Stimulated activated CD8-positive, alpha-beta memory T cell treated with anti-CD3 and anti-CD28 coated beads, Interleukin-12 subunit alpha, Interleukin-12 subunit beta, amount 100 ng/mL, for 24 hours (primary cell): ENCODE results near the gene TAF9.
"Not testable (repeated sequence)": the region's sequence is repeated elsewhere in the genome, so short reads cannot be mapped to it uniquely, and the experiment has no call there.

ENCODE experiments used
- DNase-seq: peaks from one replicate; pipeline ENCODE4 v3.0.0-alpha.2; 2020; ENCODE audit errors: extremely low read depth

Gene TAF9

DNA sequence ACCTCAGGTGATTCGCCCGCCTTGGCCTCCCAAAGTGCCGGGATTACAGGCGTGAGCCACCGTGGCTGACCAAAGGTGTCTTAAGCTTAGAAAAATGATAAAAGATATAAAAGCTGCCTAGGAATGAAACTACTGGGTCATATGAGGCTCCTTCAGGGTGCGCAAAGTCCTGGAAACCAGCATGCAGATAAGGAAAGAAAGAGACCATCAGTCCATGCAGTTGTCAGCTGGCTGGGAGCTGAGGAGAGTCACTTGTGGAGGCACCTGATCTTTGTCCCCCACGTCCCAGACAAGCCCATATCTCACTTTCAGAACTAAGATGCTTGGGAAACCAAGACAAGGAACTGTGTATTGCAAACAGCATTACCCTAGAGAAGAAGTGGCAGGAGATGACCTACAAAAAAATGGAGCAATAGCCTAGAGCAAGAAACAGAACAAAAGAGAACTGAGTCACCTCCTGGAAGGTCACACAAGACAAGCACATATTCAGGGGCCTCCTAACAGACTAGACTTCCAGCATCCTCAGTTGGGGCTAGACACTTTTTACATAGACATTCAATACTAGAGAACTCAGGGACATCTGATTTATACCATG, 33.9 kb downstream of the TAF9 start:
- no peak for DNase-seq

DNA sequence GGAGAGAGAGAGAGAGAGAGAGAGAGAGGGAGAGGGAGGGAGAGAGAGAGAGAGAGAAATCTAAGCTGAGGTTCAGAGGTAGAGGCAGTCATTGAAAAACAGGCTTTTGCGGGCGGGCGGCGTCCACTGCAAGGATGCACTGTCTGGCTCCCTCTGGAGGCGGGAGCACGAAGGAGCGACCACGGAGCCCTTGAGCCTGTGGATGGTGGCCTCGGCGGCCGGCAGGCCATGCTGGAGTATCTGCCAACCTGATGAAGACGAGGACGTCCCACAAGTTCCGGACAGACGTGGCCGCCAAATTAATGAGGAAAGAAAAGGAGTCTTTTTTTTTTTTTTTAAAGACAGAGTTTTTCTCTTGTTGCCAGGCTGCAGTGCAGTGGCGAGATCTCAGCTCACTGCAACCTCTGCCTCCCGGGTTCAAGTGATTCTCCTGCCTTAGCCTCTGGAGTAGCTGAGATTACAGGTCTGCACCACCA, 34.5 kb downstream of the TAF9 start:
- DNase-seq: peak; percentile 23

DNA sequence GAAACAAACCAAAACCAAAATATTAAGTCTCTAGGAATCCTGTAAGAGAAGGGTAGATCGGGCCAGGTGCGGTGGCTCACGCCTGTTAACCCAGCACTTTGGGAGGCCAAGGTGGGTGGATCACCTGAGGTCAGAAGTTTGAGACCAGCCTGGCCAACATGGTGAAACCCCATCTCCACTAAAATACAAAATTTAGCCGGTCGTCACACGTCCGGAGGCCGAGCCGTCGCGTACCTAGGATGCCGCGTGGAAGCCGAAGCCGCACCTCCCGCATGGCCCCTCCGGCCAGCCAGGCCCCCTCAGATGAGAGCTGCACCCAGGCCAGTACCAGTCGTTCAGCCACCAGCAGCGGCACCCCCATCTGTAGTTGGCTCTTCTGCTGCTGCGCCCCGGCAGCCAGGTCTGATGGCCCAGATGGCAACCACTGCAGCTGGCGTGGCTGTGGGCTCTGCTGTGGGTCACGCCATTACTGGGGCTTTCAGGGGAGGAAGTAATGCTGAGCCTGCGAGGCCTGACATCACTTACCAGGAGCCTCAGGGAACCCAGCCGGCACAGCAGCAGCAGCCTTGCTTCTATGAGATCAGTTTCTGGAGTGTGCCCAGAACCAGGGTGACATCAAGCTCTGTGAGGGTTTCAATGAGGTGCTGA, 35.5 kb downstream of the TAF9 start:
- DNase-seq: not testable (repeated sequence)

DNA sequence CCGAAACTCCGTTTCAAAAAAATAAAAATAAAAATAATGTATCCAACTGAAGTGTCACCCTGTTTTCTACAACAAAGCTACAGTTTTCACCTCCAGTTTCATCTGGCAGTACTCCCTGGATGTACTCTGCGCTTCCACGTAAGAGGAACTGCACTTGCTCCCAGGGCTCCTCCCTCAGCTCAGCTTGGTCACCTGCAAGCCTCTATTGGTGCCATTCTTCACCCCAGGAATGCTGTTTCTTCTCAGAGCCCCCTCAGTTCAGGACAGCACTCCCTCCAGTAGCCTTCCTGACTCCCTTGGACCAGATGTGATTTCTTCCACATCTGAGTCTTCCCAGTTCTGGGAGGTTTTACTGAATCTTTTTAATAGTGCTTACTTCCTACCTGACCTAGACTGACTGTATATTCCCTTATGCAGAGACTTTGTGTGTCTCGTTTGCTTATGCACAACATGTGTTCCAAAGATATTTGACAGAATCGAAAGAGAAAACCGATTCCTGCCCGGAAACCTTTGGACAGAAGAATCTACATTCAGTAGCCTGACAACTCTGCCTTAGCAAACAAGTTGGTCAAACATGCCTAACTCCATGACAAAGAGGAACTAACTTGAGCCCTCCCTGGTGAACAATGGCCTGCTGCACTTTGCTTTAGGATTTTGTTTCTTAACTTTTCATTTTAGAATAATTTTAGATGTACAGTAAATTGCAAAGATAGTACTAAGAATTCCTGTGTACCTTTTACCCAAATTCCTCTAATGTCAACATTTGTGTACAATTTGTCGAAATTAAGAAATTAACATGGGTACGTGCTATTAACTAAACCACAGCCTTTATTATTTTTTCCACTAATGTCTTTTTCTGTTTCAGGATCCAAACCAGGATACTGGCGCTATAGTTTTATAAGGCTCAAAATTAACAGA, 37.5 kb downstream of the TAF9 start:
- DNase-seq: no peak

DNA sequence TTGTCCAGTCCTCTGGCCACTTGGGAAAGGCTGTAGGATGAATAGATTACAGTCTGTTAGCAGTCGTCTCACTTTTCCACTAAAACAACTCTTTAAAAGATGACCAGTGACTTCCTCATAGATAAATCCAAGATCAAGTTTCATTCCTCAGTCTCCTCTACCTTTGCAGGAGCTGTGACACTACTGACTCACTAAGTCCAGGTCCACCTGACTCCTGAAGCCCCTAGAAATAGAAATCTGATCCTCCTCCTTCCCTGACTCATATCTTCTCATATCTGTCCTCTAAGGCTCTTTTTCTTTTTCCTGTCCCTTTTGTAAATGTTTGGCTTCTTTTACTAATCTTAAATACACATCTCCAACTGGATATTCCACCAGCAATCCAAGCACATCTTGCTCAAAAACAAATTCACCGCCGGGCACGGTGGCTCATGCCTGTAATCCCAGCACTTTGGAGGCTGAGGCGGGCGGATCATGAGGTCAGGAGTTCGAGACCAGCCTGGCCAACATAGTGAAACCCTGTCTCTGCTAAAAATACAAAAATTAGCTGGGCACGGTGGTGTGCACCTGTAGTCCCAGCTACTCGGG, 39.3 kb downstream of the TAF9 start:
- no peak for DNase-seq

DNA sequence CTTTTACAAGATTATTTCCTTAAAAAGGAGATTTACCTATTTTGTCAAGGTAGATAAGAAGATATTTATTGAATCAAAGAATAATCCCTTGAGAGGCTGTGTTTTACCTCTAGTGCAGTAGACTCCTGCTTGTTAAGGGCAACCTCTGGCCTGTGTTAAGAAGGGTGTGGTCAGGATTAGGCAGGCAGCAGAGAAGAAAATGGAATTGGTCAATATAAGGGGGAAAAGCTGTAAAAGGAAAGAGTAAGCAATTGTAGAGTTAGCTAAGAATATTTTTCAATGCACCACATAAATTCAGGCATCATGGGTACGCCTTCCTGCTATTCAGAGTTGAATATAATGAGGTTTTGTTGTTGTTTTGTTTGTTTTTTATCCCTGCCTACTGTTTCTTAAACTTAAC, 43.0 kb downstream of the TAF9 start:
- no peak for DNase-seq

DNA sequence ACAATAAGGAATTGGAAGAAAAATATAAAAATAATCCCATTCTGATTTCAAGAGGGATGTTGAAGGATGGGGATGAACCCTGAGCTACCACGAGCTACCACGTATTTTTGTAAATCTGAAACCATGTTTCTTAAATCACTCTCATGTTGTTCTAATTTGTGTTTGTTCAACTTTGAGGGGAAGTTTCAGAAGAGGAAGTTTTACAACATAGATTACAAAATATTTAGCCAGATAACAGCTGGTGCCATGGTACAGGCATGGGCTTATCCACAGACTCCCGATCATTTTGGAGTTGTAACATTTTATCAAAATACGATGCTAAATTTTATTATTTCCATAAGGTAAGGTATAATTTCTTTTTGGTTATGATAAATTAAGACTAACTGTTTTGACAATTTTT, 51.9 kb downstream of the TAF9 start:
- DNase-seq: no peak

DNA sequence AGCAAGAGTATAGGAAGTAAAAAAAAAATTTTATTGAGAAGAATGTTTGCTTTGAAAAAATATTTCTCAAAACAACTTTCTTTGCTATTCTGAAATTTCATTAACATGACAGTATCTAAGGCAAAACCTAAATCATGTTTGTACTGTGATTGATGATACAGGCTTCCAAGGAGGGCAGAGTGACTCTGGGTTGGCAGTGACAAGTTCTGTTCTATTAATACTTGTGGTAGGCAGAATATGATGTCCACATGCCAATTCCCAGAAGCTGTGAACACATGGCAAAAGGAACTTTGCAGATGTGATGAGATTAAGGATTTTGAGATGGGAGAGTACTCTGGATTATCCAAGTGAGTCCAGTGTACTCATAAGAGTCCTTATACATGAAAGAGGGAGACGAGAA, 53.3 kb downstream of the TAF9 start:
- no peak for DNase-seq
